ENCODE data around the gene SUSD5. TPM values are rescaled to one million over a fixed set of nuclear protein-coding genes. Genes with fewer than 3 reads are reported as not detected.

SUSD5 gene
- total RNA-seq, 1 donor from 2014 or later = 1.1 TPM

- Histone ChIP-seq H3K27ac (no peak overlapping the region), H3K9me3 (no peaks in the 10 kb centered on the region), H3K27me3 (no peaks in the 10 kb centered on the region), H3K4me3 (no peak overlapping the region), H3K36me3 (peaks cover 92% of the 10 kb centered on the region), H3K4me1 (no peaks in the 10 kb centered on the region)
- peak; percentile 94 for ATAC-seq
- DNase-seq = no peak
- intact Hi-C loops (cut with DNase I) = loop anchor here (5.0 kb wide), 1 partner anchor 241 kb away; no protein-coding TSS in a partner anchor
- peak; percentile 73 for TF ChIP-seq CTCF (IDR thresholded peaks at IDR 0.05)
Observed at GRCh38 chr3:33131331-33132018, 87.1 kb downstream of the SUSD5 start.

- DNase-seq = no peak
- no peaks in the 10 kb centered on the region for H3K9me3 ChIP-seq
- H3K36me3 ChIP-seq = peaks cover 91% of the 10 kb centered on the region
- no peak for TF ChIP-seq CTCF (IDR thresholded peaks at IDR 0.05)
- ATAC-seq = no peak
- no peak overlapping the region for H3K4me3 ChIP-seq
- H3K27me3 ChIP-seq = no peaks in the 10 kb centered on the region
- intact Hi-C loops (cut with DNase I) = loop anchor here (5.0 kb wide), 1 partner anchor 242 kb away; no protein-coding TSS in a partner anchor
- H3K4me1 ChIP-seq = no peaks in the 10 kb centered on the region
- H3K27ac ChIP-seq = no peak overlapping the region
Observed at GRCh38 chr3:33130144-33130543, 88.5 kb downstream of the SUSD5 start.

GRCh38 chr3:33128706-33129105 lies 89.9 kb downstream of the SUSD5 start:
- no peak for TF ChIP-seq CTCF (IDR thresholded peaks at IDR 0.05)
- H3K27ac ChIP-seq = no peak overlapping the region
- H3K4me3 ChIP-seq = no peak overlapping the region
- DNase-seq (no peak), ATAC-seq (no peak)
- peaks cover 90% of the 10 kb centered on the region for H3K36me3 ChIP-seq
- intact Hi-C loops (cut with DNase I) = no loop called here
- no peaks in the 10 kb centered on the region for H3K9me3 ChIP-seq
- H3K27me3 ChIP-seq = no peaks in the 10 kb centered on the region
- H3K4me1 ChIP-seq = no peaks in the 10 kb centered on the region

- Histone ChIP-seq H3K36me3 (peaks cover 85% of the 10 kb centered on the region), H3K4me1 (no peaks in the 10 kb centered on the region), H3K27ac (no peak overlapping the region), H3K9me3 (no peaks in the 10 kb centered on the region), H3K4me3 (no peak overlapping the region), H3K27me3 (no peaks in the 10 kb centered on the region)
- ATAC-seq = no peak
- no peak for DNase-seq
- TF ChIP-seq CTCF (IDR thresholded peaks at IDR 0.05) = no peak
- intact Hi-C loops (cut with DNase I) = no loop called here
Observed at GRCh38 chr3:33125840-33126239, 92.8 kb downstream of the SUSD5 start.

GRCh38 chr3:33124638-33125037 lies 94.0 kb downstream of the SUSD5 start:
- Histone ChIP-seq H3K27me3 (no peaks in the 10 kb centered on the region), H3K36me3 (peaks cover 82% of the 10 kb centered on the region), H3K27ac (no peak overlapping the region), H3K9me3 (no peaks in the 10 kb centered on the region), H3K4me1 (no peaks in the 10 kb centered on the region), H3K4me3 (no peak overlapping the region)
- DNase-seq (no peak), ATAC-seq (no peak)
- intact Hi-C loops (cut with DNase I) = no loop called here
- TF ChIP-seq CTCF (IDR thresholded peaks at IDR 0.05) = no peak

Measured in upper lobe of right lung (tissue), 1 donor.